Coronary artery (tissue), 2 donors: ENCODE data around the gene NDUFAB1.

Source experiments
- DNase-seq: peaks from one replicate; pipeline ENCODE4 v3.0.0-alpha.2; 2017; ENCODE audit warnings: low spot score
- H3K27ac ChIP-seq, 2 donors: fragments of 200-600 bp; sonication (generic); one replicate each; pipeline ENCODE4 v1.5.1; 2016 to 2019
- H3K4me3 ChIP-seq: fragments of 200-600 bp; sonication (generic); 2 replicates; pipeline ENCODE4 v1.5.1; 2016; ENCODE audit warnings: mild to moderate bottlenecking, moderate library complexity
- TF ChIP-seq, protein P1 (sequence below): fragments of 200-600 bp; sonication (generic); IDR thresholded peaks from one replicate; pipeline ENCODE4 v1.5.1; 2019; ENCODE audit warnings: antibody characterized with exemption

NDUFAB1 gene

DNA sequence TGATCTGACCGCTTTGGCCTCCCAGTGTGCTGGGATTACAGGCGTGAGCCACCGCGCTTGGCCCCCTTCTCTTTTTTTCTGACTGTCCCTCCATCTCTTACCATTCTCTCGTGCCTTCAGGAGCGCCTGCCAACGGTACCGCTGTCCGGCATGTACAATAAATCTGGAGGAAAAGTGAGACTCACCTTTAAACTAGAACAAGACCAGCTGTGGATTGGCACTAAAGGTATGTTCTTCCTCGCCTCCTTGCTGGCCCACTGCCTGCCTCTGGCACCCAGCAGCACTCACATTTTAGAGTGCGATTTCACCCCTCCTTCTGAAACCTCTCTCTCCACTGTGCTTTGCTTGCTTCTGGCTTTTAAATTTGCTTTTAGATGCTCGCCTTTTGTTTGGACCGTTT, 33.6 kb downstream of the NDUFAB1 start:
- H3K27ac ChIP-seq, result no peak overlapping the region

GRCh38 chr16:23561586-23561985, 34.5 kb downstream of the NDUFAB1 start:
- DNase-seq, result no peak
- no peak overlapping the region for H3K27ac ChIP-seq
- H3K4me3 ChIP-seq, result no peak overlapping the region
- TF ChIP-seq, protein P1, sequence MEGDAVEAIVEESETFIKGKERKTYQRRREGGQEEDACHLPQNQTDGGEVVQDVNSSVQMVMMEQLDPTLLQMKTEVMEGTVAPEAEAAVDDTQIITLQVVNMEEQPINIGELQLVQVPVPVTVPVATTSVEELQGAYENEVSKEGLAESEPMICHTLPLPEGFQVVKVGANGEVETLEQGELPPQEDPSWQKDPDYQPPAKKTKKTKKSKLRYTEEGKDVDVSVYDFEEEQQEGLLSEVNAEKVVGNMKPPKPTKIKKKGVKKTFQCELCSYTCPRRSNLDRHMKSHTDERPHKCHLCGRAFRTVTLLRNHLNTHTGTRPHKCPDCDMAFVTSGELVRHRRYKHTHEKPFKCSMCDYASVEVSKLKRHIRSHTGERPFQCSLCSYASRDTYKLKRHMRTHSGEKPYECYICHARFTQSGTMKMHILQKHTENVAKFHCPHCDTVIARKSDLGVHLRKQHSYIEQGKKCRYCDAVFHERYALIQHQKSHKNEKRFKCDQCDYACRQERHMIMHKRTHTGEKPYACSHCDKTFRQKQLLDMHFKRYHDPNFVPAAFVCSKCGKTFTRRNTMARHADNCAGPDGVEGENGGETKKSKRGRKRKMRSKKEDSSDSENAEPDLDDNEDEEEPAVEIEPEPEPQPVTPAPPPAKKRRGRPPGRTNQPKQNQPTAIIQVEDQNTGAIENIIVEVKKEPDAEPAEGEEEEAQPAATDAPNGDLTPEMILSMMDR, result no peak

More for the DNA sequence above, 33.6 kb downstream of the NDUFAB1 start:
- no peak for DNase-seq
- TF ChIP-seq, protein P1, result no peak
- H3K4me3 ChIP-seq, result no peak overlapping the region

GRCh38 chr16:23557779-23558702, 38.1 kb downstream of the NDUFAB1 start:
- TF ChIP-seq, protein P1, result no peak
- Histone ChIP-seq H3K27ac (peak overlapping the region; percentile 91 to 93), H3K4me3 (peak overlapping the region; percentile 81)
- DNase-seq, result peak; percentile 75

DNA sequence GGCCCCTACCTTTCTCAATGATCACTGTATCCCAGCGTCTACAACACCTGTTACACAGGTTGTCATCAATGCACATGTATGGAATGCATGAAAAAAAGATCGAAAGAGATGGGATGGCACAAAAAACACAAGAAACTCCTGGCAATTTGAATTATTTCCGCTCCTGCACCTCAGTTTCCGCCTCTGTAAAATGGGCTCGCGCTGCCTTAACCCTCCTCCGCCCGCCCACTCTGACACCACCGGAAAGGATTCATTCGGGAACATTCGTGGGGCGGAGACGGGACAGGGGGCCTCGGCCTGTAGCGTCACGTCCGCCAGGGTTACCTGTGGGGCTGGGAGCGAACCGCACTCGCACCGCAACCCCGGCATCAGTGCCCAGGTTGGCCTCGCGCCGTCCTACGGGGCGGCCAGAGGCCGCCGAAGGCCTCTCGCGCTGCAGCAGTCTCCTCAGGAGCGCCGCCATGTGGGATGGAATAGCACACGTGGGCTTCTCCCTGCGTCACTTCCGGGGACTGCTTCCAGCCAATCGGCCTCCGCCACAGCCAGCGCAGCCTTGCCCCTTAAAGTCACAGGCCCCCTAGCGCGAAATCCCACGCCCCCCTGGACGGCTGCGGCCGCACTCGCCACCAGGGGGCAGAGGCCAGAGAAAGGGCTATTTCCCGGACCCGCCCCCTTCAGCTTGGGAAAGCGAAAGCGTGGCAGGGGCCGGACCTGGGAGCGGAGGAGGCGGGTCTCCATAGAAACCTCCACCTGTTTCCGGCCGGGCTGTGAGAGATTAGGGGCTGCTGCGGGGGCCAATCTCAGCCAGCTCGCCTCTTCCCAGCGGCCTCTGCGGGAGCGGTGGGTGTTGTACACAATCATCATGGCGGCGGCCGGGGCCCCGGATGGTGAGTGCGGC, 39.0 kb downstream of the NDUFAB1 start, which contains the start of the genes EARS2 and UBFD1:
Gene EARS2, minus strand, starts transcription at position 470 of the 898 bp plus-strand sequence. Its CDS starts 7 bp downstream, at position 463.
Gene UBFD1, plus strand, starts transcription at position 847 of the 898 bp plus-strand sequence. Its CDS starts 16 bp downstream, at position 863.
- peak within 1 kb of the TSS; percentile 81 for H3K4me3 ChIP-seq
- H3K27ac ChIP-seq, result peak within 1 kb of the TSS; percentile 91 to 93
- TF ChIP-seq, protein P1, result peak; percentile 82
- DNase-seq, result peak; percentile 99

DNA sequence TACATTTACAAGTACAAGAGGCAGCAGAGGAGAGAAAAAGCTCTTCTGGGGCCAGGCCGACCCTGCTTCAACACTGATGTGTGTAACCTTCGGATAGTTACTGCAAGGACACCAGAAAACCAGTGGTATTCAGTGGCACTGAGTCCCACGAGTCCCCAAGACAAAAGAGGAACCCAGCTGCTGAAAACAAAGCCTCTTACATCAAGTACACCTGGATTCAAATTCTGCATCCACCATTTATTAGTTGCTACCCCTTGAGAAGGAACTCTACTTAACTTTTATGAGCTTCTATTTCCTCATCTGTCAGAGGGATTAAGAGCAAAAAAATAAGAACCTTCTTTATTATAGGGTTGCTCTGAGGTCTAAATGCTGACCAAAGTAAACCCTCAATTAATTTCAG, 41.6 kb downstream of the NDUFAB1 start:
- H3K27ac ChIP-seq, result no peak overlapping the region
- H3K4me3 ChIP-seq, result no peak overlapping the region
- DNase-seq, result no peak
- TF ChIP-seq, protein P1, result no peak

GRCh38 chr16:23552161-23552560, 44.0 kb downstream of the NDUFAB1 start:
- TF ChIP-seq, protein P1, result no peak
- no peak for DNase-seq

More at GRCh38 chr16:23552161-23552560, 44.0 kb downstream of the NDUFAB1 start:
- H3K4me3 ChIP-seq, result no peak overlapping the region
- H3K27ac ChIP-seq, result no peak overlapping the region
